ENCODE data around the gene ZNF598. TPM values are rescaled to one million over a fixed set of nuclear protein-coding genes. Genes with fewer than 3 reads are reported as not detected.
A peak's percentile ranks its signal among the peaks of the same experiment; 100 is the strongest.

ZNF598 gene
- total and polyA plus RNA-seq, 4 donors: 2.7 to 28.4 (median 16.2) TPM

DNA sequence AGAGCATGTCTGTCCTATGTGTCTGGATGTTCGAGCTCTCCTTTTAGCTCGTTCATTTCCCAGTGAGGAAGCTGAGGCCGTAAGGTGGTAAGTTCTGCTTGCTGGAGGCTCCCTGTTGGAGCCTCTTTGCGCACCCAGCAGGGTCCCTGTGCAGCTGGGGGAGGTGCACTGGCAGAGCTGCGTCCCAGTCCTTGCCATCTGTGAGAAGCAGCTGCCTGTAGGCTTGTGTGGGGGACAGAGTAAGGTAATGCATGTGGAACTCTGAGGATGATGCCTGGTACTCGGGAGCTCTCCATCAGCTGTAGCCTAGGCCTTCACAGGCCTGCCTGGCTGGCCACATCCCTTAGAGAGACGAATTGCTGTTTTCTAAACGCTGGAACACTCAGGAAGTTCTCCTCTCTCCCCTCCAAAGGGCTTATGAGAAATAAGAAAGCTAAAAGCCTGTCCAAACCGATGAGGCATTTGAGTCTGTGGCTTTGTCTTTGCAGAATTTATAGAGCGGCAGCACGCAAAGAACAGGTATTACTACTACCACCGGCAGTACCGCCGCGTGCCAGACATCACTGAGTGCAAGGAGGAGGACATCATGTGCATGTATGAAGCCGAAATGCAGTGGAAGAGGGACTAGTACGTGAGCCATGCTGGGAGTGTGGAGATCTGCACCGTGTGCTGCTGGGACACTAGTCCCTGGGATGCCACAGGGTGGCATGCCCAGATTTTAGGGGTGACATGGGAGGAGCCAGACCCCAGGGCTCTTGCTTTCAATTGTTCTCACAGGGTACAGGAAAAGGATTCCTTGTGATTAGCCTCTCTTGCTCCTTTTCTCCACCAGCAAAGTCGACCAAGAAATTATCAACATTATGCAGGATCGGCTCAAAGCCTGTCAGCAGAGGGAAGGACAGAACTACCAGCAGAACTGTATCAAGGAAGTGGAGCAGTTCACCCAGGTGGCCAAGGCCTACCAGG is 48.7 kb downstream of the ZNF598 start:
- H3K27ac ChIP-seq (ENCODE audit: low read depth in 1 of 2, low read length in 2 of 2): no peak overlapping the region
- no peak for DNase-seq (ENCODE audit: low spot score)
- 70% methylated on average over 20 of the region's 20 CpGs for WGBS
- no peaks in the 10 kb centered on the region for H3K27me3 ChIP-seq (ENCODE audit: control insufficient read depth in 4 of 4, insufficient read depth in 4 of 4, low read length in 3 of 4)
- H3K36me3 ChIP-seq (ENCODE audit: control insufficient read depth in 4 of 4, insufficient read depth in 3 of 4, low read depth in 1 of 4, low read length in 3 of 4): peaks cover 0 to 26% (median 7%) of the 10 kb centered on the region in 4 donors
- no peak overlapping the region for H3K9ac ChIP-seq (ENCODE audit: low read depth in 1 of 2, low read length in 2 of 2)
- no peaks in the 10 kb centered on the region for H3K9me3 ChIP-seq (ENCODE audit: control insufficient read depth in 4 of 4, low read length in 3 of 4)
- peak overlapping the region in 1 of 3 donors; percentile 80 for H3K4me3 ChIP-seq (ENCODE audit: low read depth in 1 of 3, low read length in 3 of 3)
- peaks cover 7 to 37% (median 29%) of the 10 kb centered on the region in 4 donors for H3K4me1 ChIP-seq (ENCODE audit: control insufficient read depth in 4 of 4, insufficient read depth in 4 of 4, low read length in 3 of 4)
- TF ChIP-seq, protein P1, sequence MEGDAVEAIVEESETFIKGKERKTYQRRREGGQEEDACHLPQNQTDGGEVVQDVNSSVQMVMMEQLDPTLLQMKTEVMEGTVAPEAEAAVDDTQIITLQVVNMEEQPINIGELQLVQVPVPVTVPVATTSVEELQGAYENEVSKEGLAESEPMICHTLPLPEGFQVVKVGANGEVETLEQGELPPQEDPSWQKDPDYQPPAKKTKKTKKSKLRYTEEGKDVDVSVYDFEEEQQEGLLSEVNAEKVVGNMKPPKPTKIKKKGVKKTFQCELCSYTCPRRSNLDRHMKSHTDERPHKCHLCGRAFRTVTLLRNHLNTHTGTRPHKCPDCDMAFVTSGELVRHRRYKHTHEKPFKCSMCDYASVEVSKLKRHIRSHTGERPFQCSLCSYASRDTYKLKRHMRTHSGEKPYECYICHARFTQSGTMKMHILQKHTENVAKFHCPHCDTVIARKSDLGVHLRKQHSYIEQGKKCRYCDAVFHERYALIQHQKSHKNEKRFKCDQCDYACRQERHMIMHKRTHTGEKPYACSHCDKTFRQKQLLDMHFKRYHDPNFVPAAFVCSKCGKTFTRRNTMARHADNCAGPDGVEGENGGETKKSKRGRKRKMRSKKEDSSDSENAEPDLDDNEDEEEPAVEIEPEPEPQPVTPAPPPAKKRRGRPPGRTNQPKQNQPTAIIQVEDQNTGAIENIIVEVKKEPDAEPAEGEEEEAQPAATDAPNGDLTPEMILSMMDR (IDR thresholded peaks at IDR 0.05; ENCODE audit: low read depth, low read length, missing input control): no peak
- TF ChIP-seq, protein P2, sequence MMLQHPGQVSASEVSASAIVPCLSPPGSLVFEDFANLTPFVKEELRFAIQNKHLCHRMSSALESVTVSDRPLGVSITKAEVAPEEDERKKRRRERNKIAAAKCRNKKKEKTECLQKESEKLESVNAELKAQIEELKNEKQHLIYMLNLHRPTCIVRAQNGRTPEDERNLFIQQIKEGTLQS (IDR thresholded peaks at IDR 0.05): no peak
- no peak for TF ChIP-seq GABPA (IDR thresholded peaks at IDR 0.05 in 1 of 2, conservative IDR thresholded peaks at IDR 0.05 in 1 of 2)
- TF ChIP-seq, protein P3, sequence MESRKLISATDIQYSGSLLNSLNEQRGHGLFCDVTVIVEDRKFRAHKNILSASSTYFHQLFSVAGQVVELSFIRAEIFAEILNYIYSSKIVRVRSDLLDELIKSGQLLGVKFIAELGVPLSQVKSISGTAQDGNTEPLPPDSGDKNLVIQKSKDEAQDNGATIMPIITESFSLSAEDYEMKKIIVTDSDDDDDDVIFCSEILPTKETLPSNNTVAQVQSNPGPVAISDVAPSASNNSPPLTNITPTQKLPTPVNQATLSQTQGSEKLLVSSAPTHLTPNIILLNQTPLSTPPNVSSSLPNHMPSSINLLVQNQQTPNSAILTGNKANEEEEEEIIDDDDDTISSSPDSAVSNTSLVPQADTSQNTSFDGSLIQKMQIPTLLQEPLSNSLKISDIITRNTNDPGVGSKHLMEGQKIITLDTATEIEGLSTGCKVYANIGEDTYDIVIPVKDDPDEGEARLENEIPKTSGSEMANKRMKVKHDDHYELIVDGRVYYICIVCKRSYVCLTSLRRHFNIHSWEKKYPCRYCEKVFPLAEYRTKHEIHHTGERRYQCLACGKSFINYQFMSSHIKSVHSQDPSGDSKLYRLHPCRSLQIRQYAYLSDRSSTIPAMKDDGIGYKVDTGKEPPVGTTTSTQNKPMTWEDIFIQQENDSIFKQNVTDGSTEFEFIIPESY (IDR thresholded peaks at IDR 0.05): no peak
- no peak for TF ChIP-seq HNF4A (conservative IDR thresholded peaks at IDR 0.05)
- no peak for TF ChIP-seq JUND (IDR thresholded peaks at IDR 0.05)
- TF ChIP-seq, protein P4, sequence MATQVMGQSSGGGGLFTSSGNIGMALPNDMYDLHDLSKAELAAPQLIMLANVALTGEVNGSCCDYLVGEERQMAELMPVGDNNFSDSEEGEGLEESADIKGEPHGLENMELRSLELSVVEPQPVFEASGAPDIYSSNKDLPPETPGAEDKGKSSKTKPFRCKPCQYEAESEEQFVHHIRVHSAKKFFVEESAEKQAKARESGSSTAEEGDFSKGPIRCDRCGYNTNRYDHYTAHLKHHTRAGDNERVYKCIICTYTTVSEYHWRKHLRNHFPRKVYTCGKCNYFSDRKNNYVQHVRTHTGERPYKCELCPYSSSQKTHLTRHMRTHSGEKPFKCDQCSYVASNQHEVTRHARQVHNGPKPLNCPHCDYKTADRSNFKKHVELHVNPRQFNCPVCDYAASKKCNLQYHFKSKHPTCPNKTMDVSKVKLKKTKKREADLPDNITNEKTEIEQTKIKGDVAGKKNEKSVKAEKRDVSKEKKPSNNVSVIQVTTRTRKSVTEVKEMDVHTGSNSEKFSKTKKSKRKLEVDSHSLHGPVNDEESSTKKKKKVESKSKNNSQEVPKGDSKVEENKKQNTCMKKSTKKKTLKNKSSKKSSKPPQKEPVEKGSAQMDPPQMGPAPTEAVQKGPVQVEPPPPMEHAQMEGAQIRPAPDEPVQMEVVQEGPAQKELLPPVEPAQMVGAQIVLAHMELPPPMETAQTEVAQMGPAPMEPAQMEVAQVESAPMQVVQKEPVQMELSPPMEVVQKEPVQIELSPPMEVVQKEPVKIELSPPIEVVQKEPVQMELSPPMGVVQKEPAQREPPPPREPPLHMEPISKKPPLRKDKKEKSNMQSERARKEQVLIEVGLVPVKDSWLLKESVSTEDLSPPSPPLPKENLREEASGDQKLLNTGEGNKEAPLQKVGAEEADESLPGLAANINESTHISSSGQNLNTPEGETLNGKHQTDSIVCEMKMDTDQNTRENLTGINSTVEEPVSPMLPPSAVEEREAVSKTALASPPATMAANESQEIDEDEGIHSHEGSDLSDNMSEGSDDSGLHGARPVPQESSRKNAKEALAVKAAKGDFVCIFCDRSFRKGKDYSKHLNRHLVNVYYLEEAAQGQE (IDR thresholded peaks at IDR 0.05): no peak

DNA sequence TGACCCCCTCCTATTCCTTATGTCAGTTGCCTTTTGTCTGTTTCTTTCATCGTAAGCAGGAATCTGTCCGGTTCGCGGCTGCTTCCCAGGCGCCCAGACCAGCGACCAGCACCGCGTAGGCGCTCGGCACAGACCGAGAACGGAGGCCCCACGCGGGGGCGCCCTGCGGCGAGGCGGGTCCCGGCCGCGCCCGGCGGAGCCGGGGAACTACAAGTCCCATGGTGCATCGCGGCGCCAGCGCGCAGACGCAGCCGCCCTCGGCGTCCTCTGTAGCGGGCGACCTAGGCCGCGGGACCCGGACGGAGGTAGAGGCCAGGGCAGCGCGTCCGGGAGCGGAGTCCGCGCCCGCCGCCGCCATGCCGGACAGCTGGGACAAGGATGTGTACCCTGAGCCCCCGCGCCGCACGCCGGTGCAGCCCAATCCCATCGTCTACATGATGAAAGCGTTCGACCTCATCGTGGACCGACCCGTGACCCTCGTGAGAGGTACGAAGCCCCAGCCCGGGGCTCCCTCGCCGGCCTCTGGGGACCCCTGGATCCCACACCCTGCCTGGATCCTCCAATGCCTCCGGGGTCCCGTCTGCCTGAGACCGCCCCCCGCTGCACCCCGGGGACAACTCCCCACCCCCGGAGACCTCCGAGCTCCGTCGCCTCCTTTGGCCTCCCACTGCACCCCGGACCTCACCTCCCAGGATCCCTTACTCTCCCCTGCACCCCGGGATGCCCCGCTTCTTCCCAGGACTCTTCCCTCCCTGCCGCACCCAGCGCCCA is 50.2 kb downstream of the ZNF598 start, which contains the start of gene NDUFB10:
Gene NDUFB10, plus strand, starts transcription at position 270 of the 771 bp plus-strand sequence. Its CDS starts 87 bp downstream, at position 357.
- peak within 1 kb of the TSS; percentile 50 to 77 for H3K27ac ChIP-seq (ENCODE audit: low read depth in 1 of 2, low read length in 2 of 2)
- H3K4me3 ChIP-seq (ENCODE audit: low read depth in 1 of 3, low read length in 3 of 3): peak within 1 kb of the TSS; percentile 80 to 92 (median 90)
- peak within 1 kb of the TSS; percentile 45 to 72 for H3K9ac ChIP-seq (ENCODE audit: low read depth in 1 of 2, low read length in 2 of 2)
- no peaks in the 10 kb centered on the region for H3K9me3 ChIP-seq (ENCODE audit: control insufficient read depth in 4 of 4, low read length in 3 of 4)
- WGBS: under 1% methylated on average over 79 of the region's 79 CpGs
- H3K36me3 ChIP-seq (ENCODE audit: control insufficient read depth in 4 of 4, insufficient read depth in 3 of 4, low read depth in 1 of 4, low read length in 3 of 4): peaks cover 0 to 26% (median 7%) of the 10 kb centered on the region in 4 donors
- peak; percentile 96 for DNase-seq (ENCODE audit: low spot score)
- peaks cover 4 to 28% (median 23%) of the 10 kb centered on the region in 4 donors for H3K4me1 ChIP-seq (ENCODE audit: control insufficient read depth in 4 of 4, insufficient read depth in 4 of 4, low read length in 3 of 4)
- H3K27me3 ChIP-seq (ENCODE audit: control insufficient read depth in 4 of 4, insufficient read depth in 4 of 4, low read length in 3 of 4): no peaks in the 10 kb centered on the region
- TF ChIP-seq, protein P1 (IDR thresholded peaks at IDR 0.05; ENCODE audit: low read depth, low read length, missing input control): peak; percentile 49
- peak in 1 of 2 donors; percentile 58 for TF ChIP-seq GABPA (IDR thresholded peaks at IDR 0.05 in 1 of 2, conservative IDR thresholded peaks at IDR 0.05 in 1 of 2)
- TF ChIP-seq EGR1 (IDR thresholded peaks at IDR 0.05; ENCODE audit: low read depth in 2 of 2): peak in 1 of 2 donors; percentile 35
- TF ChIP-seq FOXA2 (IDR thresholded peaks at IDR 0.05): no peak
- TF ChIP-seq JUND (IDR thresholded peaks at IDR 0.05): no peak
- TF ChIP-seq RXRA (IDR thresholded peaks at IDR 0.05): no peak
- TF ChIP-seq RAD21 (IDR thresholded peaks at IDR 0.05): peak in 1 of 2 donors; percentile 50
- peak; percentile 73 for TF ChIP-seq YY1 (IDR thresholded peaks at IDR 0.05)
